Central memory CD8-positive, alpha-beta T cell (primary cell): ENCODE results near the gene MOAP1.
"Not testable (repeated sequence)": the region's sequence is repeated elsewhere in the genome, so short reads cannot be mapped to it uniquely, and the experiment has no call there.

Experiments used
- ATAC-seq: fragments of 150-1000 bp; cut with Tn5 transposase; replicated peaks from 2 replicates; pipeline ENCODE4 v1.10.0; 2022; ENCODE audit warnings: mild to moderate bottlenecking, moderate FRiP score, moderate number of reproducible peaks; ENCODE audit not compliant: poor library complexity, severe bottlenecking; ENCODE audit errors: extremely low read depth
- DNase-seq, 2 donors: peaks; one replicate each; pipeline ENCODE4 v3.0.0; 2021; ENCODE audit warnings: low spot score in 2 of 2
- H3K27ac Mint-ChIP-seq: one replicate; pipeline ENCODE4 v1.8.0; 2022; ENCODE audit warnings: low read depth, mild to moderate bottlenecking, moderate library complexity, mixed read lengths
- H3K27me3 Mint-ChIP-seq: one replicate; pipeline ENCODE4 v1.8.0; 2022; ENCODE audit warnings: mixed read lengths
- H3K36me3 Mint-ChIP-seq: one replicate; pipeline ENCODE4 v1.8.0; 2022; ENCODE audit warnings: mild to moderate bottlenecking, moderate library complexity, mixed read lengths; ENCODE audit not compliant: insufficient read depth
- H3K4me1 Mint-ChIP-seq: one replicate; pipeline ENCODE4 v1.8.0; 2022; ENCODE audit warnings: mixed read lengths
- H3K4me3 Mint-ChIP-seq: one replicate; pipeline ENCODE4 v1.8.0; 2022; ENCODE audit warnings: mild to moderate bottlenecking, moderate library complexity, mixed read lengths
- H3K9me3 Mint-ChIP-seq: one replicate; pipeline ENCODE4 v1.8.0; 2022; ENCODE audit warnings: mixed read lengths

MOAP1 gene

DNA sequence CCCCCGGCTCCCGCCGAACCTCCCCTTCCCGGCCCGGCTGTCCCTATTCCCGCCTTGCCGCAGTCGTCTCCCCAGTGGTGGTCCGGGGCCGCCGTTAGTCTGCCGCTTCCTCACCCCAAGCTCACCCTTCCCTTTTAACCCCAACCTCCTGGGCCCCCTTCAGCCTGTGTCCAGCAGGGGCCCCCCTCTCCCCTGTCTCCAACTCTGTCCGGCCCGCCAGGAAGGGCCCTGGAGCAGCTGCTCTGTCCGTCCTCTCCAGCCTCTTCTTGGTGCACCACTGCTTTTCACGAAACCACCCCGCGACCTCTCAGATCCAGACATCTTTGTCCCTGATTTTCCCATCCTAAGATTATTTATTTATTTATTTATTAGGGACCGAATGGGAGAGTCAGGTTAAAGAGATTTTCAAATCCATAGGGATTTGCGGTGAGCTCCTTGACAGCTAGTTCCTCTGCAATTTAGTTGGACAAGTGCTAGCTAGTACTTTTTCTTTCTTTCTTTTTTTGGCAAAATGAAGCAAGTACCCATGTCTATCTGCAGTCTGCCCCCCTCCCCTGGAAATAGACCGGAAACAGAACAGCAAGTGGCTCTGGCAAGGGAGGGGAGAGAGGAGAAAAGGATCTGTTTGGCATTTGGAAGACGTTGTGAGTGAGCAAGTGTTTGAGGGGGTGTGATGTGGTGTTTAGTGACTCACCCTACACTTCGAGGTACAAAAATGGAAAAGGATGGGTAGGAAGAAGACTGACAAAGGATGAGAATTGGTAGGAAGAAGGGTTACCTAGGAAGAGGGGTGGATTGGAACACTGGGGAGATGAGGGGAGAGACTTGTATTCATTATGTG, 23.0 kb upstream of the MOAP1 start:
- Mint-ChIP-seq H3K9me3 (no peaks in the 10 kb centered on the region), H3K27ac (peak overlapping the region; percentile 72), H3K36me3 (peaks cover 33% of the 10 kb centered on the region), H3K4me1 (peaks cover 52% of the 10 kb centered on the region), H3K27me3 (no peaks in the 10 kb centered on the region), H3K4me3 (peak overlapping the region; percentile 97)
- ATAC-seq, result no peak
- DNase-seq, result no peak

DNA sequence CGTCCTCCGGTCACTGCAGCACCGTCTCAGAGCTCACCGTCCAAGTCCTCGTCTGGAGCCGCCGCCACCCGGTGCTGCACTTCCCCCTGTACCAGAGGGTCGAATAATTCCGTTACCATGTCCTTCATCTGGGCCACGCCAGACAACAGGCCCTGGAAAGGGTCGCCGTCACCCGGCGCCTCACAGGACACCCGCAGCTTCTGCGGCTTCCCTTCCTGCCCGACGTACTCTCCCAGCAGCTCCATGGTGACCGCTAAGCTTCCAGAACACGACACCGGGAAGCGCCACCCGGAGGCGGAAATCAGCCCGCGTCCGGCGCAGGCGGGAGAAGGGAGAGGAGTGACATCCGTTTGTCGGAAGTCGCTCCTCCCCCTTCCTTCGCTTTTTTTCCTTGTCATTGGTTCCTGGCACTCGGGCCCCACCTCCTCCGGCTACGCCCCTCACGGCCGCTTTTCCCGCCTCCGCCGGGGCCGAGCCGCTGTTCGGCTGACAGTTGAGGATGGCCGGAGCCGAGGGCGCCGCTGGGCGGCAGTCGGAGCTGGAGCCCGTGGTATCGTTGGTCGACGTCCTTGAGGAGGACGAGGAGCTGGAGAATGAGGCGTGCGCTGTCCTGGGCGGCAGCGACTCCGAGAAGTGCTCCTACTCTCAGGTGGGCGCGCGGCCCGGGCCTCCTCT, 22.2 kb upstream of the MOAP1 start, which contains the start of the genes GON7 and UBR7:
Gene GON7, minus strand, starts transcription at position 273 of the 675 bp plus-strand sequence. Its CDS starts 28 bp downstream, at position 245.
Gene UBR7, plus strand, starts transcription at position 464 of the 675 bp plus-strand sequence. Its CDS starts 36 bp downstream, at position 500.
- H3K27me3 Mint-ChIP-seq, result no peaks in the 10 kb centered on the region
- ATAC-seq, result peak; percentile 90
- H3K9me3 Mint-ChIP-seq, result no peaks in the 10 kb centered on the region
- peaks cover 27% of the 10 kb centered on the region for H3K36me3 Mint-ChIP-seq
- DNase-seq, result peak; percentile 67 to 75
- H3K4me1 Mint-ChIP-seq, result peaks cover 52% of the 10 kb centered on the region
- peak within 1 kb of the TSS; percentile 97 for H3K4me3 Mint-ChIP-seq
- peak within 1 kb of the TSS; percentile 72 for H3K27ac Mint-ChIP-seq

- peaks cover 11% of the 10 kb centered on the region for H3K36me3 Mint-ChIP-seq
- H3K27me3 Mint-ChIP-seq, result no peaks in the 10 kb centered on the region
- no peak overlapping the region for H3K4me3 Mint-ChIP-seq
- no peak for ATAC-seq
- peaks cover 24% of the 10 kb centered on the region for H3K4me1 Mint-ChIP-seq
- no peak for DNase-seq
- H3K27ac Mint-ChIP-seq, result peak overlapping the region; percentile 61
- no peaks in the 10 kb centered on the region for H3K9me3 Mint-ChIP-seq
These were observed 16.5 kb upstream of the MOAP1 start for GRCh38 chr14:93201155-93201704.

GRCh38 chr14:93200553-93200952, 15.9 kb upstream of the MOAP1 start:
- DNase-seq, result no peak
- Mint-ChIP-seq H3K36me3 (peaks cover 8% of the 10 kb centered on the region), H3K4me3 (no peak overlapping the region), H3K4me1 (peaks cover 17% of the 10 kb centered on the region), H3K27me3 (no peaks in the 10 kb centered on the region), H3K27ac (no peak overlapping the region), H3K9me3 (no peaks in the 10 kb centered on the region)
- no peak for ATAC-seq

DNA sequence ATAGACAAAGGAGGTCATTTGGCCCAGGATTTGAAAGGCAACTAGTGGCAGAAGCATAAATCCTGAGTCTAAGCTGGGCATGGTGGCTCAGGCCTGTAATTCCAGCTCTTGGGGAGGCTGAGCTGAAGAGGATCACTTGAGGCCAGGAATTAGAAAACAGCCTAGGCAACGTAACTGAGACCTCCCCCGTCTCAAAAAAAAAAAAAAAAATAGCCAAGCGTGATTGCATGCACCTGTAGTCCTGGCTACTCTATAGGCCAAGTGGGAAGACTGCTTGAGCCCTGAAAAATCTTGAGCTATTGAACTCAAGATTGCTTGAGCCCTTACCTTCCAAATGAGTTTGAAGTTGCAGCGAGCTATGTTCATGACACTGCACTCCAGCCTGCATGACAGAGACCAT, 14.3 kb upstream of the MOAP1 start:
- no peaks in the 10 kb centered on the region for H3K27me3 Mint-ChIP-seq
- no peak overlapping the region for H3K4me3 Mint-ChIP-seq
- H3K27ac Mint-ChIP-seq, result no peak overlapping the region
- H3K9me3 Mint-ChIP-seq, result no peaks in the 10 kb centered on the region
- H3K4me1 Mint-ChIP-seq, result peaks cover 2% of the 10 kb centered on the region
- peaks cover 6% of the 10 kb centered on the region for H3K36me3 Mint-ChIP-seq
- DNase-seq (no peak), ATAC-seq (no peak)

- Mint-ChIP-seq H3K27ac (no peak overlapping the region), H3K36me3 (peaks cover 2% of the 10 kb centered on the region), H3K9me3 (no peaks in the 10 kb centered on the region), H3K4me1 (no peaks in the 10 kb centered on the region), H3K4me3 (no peak overlapping the region), H3K27me3 (no peaks in the 10 kb centered on the region)
- ATAC-seq (no peak), DNase-seq (no peak)
These were observed 10.8 kb upstream of the MOAP1 start for GRCh38 chr14:93195316-93195999.

- ATAC-seq (no peak), DNase-seq (no peak)
- H3K9me3 Mint-ChIP-seq, result no peaks in the 10 kb centered on the region
- H3K4me3 Mint-ChIP-seq, result no peak overlapping the region
- peaks cover 23% of the 10 kb centered on the region for H3K36me3 Mint-ChIP-seq
- peaks cover 22% of the 10 kb centered on the region for H3K4me1 Mint-ChIP-seq
- no peak overlapping the region for H3K27ac Mint-ChIP-seq
- H3K27me3 Mint-ChIP-seq, result no peaks in the 10 kb centered on the region
These were observed 2.3 kb upstream of the MOAP1 start for GRCh38 chr14:93186956-93187355.

DNA sequence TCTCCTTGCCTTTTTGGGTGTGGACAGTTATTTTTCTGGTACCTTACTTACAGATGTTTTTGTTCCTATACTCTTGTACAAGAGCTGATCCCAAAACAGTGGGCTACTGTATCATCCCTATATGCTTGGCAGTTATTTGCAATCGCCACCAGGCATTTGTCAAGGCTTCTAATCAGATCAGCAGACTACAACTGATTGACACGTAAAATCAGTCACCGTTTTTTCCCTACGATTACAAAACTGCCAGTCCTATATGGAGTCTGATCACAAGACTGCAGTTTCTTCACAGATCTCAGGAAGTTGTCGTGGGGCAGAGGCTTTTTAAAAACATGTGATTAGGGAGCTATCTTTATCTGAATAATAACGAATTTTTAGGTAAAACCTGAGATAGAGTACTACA, 1.8 kb upstream of the MOAP1 start:
- peak overlapping the region; percentile 87 for H3K4me3 Mint-ChIP-seq
- ATAC-seq, result no peak
- DNase-seq, result no peak
- H3K4me1 Mint-ChIP-seq, result peaks cover 27% of the 10 kb centered on the region
- peaks cover 25% of the 10 kb centered on the region for H3K36me3 Mint-ChIP-seq
- no peaks in the 10 kb centered on the region for H3K27me3 Mint-ChIP-seq
- no peaks in the 10 kb centered on the region for H3K9me3 Mint-ChIP-seq
- H3K27ac Mint-ChIP-seq, result no peak overlapping the region

- DNase-seq (no peak), ATAC-seq (peak; percentile 4)
- Mint-ChIP-seq H3K27ac (peak overlapping the region; percentile 91), H3K9me3 (no peaks in the 10 kb centered on the region), H3K27me3 (no peaks in the 10 kb centered on the region), H3K36me3 (peaks cover 28% of the 10 kb centered on the region), H3K4me1 (peaks cover 27% of the 10 kb centered on the region), H3K4me3 (peak overlapping the region; percentile 87)
These were observed 638 bp upstream of the MOAP1 start for GRCh38 chr14:93185349-93185720.

DNA sequence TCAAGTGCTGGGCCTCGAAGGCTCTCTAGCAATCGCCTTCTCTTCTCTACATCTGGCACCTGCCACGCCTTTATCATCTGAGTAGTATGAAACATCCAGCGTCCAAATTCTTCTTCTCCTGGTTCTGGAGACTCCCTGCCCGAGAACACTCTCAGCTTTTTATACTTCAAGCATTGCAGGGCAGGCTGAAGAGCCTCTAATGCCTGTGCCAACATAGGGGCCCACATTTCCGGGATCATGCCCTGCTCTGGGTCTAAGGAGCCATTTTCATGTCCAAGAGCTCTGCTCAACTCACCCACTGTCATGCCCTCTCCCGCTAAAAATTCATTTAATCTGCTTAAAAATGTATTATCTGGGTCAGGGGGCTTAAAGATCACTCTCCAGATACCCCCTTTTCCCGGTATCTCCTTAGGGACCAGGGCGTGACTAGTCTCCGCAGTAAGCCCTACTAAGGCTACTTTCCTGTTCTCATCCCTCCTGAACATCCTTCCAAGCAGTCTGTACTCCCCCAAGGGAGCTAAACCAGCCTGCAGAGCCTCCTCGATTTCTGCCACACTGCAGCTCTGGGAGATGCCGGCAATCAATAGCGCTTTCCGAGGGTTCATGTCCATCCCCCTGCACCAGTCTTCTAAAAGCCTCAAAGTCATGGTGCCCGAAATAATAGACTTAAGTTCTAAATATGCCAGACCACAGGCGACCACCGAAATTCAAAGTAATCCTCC, 940 bp downstream of the MOAP1 start:
- Mint-ChIP-seq H3K27me3 (no peaks in the 10 kb centered on the region), H3K9me3 (no peaks in the 10 kb centered on the region), H3K4me1 (peaks cover 27% of the 10 kb centered on the region), H3K27ac (peak overlapping the region; percentile 91), H3K36me3 (peaks cover 29% of the 10 kb centered on the region), H3K4me3 (peak overlapping the region; percentile 87)
- ATAC-seq (no peak), DNase-seq (no peak)

DNA sequence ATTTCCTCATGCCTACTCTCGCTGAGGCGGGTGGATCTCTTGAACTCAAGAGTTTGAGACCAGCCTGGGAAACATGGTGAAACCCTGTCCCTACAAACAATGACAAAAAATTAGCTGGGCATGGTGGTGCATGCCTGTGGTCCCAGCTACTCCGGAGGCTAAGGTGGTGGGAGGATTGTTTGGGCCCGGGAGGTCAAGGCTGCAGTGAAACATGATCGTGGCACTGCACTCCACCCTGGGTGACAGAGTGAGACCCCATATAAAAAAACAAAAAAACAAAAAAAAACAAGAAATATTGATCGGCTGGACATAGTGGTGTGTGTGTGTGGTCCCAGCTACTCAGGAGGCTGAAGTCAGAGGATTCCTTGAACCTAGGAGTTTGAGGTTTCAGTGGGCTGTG, 9.2 kb downstream of the MOAP1 start:
- no peak for ATAC-seq
- H3K4me1 Mint-ChIP-seq, result no peaks in the 10 kb centered on the region
- H3K27me3 Mint-ChIP-seq, result peaks cover 13% of the 10 kb centered on the region
- H3K36me3 Mint-ChIP-seq, result peaks cover 3% of the 10 kb centered on the region
- H3K27ac Mint-ChIP-seq, result no peak overlapping the region
- DNase-seq, result no peak
- H3K4me3 Mint-ChIP-seq, result no peak overlapping the region
- no peaks in the 10 kb centered on the region for H3K9me3 Mint-ChIP-seq

GRCh38 chr14:93174731-93175130, 10.0 kb downstream of the MOAP1 start:
- H3K27ac Mint-ChIP-seq, H3K9me3 Mint-ChIP-seq, ATAC-seq, DNase-seq, H3K4me3 Mint-ChIP-seq, H3K4me1 Mint-ChIP-seq, H3K36me3 Mint-ChIP-seq: not testable (repeated sequence)
- H3K27me3 Mint-ChIP-seq, result peaks cover 13% of the 10 kb centered on the region
